Fibroblast of skin of back (primary cell): ENCODE measurements around the gene MTG2. TPM values are rescaled to one million over a fixed set of nuclear protein-coding genes. Genes with fewer than 3 reads are reported as not detected.

Experiments used
- DNase-seq: peaks from one replicate; pipeline ENCODE4 v3.0.0-alpha.2; 2013
- polyA plus RNA-seq, 2 experiments: library from polyadenylated mRNA; unstranded; fragments of 120-200 nt; gene quantifications; one replicate each; pipeline ENCODE4 v1.2.1, GENCODE V29; 2013; ENCODE audit not compliant: insufficient read length in 2 of 2

Gene MTG2, protein sequence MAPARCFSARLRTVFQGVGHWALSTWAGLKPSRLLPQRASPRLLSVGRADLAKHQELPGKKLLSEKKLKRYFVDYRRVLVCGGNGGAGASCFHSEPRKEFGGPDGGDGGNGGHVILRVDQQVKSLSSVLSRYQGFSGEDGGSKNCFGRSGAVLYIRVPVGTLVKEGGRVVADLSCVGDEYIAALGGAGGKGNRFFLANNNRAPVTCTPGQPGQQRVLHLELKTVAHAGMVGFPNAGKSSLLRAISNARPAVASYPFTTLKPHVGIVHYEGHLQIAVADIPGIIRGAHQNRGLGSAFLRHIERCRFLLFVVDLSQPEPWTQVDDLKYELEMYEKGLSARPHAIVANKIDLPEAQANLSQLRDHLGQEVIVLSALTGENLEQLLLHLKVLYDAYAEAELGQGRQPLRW
- polyA plus RNA-seq (2013, experiment 1 of 2; ENCODE audit: insufficient read length), result 24.7 TPM
- 15.6 TPM for polyA plus RNA-seq (2013, experiment 2 of 2; ENCODE audit: insufficient read length)

DNA sequence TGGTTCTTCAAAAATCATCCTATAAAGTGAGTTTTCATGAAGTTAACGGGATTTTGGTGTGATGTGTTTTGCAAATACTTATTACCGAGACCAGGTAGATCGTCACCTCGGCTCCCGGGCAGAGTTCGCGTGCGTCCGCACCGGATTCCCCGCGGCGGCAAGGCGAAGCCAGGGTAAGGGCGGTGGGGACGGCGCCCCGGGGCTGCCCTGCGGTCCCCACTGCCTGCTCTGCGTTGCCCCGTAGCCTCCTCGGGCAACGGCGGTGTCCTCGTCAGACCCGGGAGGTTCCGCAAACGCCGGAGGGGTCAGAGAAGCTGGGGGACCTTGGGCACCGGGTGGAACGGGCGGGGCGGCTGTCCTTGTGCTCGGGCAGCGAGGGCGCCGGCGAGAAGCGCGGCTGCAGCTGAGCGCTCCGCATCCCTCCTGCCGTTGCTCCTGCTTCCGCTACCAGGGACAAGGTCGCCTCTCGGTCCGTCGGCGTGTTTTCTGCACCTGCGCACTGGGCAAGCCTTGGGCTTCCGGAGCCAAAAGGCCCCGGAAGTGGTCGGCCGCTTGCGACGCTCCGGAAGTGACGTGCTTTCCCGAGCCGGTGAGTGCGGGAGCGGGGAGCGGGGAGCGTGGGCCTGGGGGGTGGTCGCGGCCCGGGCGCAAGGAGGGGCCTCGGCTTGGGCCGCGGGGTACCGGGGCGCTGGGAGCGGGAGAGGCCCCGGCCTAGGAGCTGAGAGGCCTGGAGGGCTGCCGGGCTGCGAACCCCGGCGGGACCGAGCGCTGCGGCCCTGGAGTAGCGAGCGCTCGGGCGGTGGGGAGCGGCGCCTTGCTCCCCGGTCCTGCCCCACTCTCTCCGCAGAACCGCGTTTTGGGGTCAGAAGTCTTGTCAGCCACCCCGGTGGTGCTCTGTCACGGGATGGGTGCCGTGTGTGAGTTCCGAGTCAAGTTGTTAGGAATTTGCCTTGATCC, at the start of gene MTG2:
MTG2 (plus strand) TSS at position 560 of the 957 bp plus-strand sequence. CDS start 10,393 bp downstream, outside the sequence.
- peak; percentile 96 for DNase-seq

DNA sequence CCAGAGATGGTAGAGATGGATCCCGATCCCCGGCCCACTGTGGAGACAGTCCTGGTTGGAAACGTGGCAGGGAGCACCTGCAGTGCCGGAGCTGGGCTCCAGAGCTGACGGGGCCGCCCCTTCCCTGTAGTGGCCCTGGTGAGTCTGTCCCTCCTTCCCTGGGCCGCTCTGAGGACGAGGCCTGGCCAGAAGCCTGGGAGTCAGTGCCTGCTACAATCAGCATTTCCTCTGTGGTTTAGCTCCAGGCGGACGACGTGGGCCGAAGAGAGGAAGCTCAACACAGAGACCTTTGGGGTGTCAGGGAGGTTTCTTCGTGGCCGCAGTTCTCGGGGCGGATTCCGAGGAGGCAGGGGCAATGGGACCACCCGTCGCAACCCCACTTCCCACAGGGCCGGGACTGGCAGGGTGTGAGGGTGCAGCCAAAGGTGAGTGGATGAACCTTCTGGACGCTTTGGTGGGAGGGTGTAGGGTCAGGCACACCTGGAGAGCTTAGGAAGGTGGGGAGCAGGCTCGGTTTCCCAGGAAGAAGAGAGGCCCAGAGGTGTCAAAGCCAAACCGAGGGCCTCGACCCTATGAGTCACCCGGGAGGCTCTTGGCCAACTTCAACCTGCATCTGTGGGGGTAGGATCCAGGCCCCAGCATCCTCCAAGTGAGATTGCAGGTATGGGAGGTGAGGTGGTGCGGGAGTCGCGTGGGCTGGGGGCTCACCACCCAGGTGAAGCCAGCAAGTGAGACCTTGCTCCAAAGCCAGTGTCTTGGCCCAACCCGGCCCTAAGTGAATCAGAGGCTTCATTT, 49.6 kb upstream of the MTG2 start:
- DNase-seq, result no peak

DNA sequence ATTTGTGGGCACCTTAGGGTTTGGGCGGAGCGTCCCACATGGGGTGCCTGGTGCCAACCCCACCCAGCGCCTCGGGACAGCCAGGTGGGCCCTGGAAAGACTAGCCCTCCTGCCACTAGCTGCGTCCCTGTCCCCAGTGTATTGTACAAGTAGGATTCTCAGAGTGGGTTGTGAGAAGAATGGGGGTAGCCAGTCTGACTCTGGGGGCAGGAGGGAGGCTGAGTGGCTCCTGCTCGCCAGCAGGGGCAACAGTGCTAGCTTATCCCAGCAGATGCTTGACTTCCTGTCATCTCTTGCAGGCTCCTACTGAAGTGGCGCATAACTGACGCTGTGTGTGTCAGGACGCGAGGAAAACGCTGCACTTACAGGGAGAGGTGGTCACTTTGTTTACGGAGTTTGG, 49.0 kb upstream of the MTG2 start:
- DNase-seq, result no peak

DNA sequence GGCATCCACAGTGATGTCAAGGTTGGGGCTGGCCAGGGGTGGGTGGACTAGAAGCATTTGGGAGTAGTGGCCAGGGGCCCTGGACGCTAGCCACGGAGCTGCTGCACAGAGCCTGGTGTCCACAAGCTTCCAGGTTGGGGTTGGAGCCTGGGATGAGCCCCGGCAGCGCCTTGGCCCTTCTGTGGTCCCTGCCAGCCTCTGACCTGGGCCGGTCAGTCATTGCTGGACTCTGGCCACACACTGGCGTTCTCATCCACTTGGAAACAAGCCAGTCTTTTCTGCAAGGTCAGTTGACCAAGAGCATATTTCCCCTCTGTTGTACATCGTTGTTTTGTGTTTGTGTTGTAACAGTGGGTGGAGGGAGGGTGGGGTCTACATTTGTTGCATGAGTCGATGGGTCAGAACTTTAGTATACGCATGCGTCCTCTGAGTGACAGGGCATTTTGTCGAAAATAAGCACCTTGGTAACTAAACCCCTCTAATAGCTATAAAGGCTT, 48.0 kb upstream of the MTG2 start:
- DNase-seq, result no peak

DNA sequence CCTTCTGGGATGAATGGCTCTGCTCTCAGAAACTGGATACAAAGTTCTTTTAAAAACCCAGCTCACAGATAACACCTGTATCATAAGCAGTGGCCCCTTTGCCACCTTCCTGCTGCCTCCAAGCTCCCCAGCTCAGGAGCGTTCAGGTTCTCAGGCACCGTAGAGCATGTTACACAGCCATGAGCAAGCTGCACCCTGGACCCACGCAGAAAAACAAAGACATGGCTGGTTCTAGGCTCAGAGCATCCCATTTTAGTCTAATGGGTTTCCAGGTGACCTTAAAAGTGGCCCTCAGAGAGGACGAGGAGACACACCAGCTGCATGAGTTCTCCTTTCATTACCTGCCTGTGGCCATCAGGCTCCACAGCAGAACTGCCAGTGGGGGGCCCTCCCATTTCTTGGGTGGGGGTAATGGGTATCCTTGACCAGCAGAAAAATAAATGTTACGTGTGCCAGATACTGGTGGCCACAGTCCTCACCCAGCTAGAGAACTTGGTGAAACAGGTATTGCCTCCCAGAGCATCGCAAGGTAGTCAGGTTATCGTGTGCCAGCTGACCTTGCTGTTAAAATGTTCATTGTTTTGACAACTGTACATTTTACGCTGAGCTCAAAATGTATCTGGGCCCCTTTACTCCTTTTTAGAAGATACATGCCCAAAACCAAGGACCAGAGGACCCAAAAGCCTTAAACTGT, 47.1 kb upstream of the MTG2 start:
- DNase-seq, result no peak

DNA sequence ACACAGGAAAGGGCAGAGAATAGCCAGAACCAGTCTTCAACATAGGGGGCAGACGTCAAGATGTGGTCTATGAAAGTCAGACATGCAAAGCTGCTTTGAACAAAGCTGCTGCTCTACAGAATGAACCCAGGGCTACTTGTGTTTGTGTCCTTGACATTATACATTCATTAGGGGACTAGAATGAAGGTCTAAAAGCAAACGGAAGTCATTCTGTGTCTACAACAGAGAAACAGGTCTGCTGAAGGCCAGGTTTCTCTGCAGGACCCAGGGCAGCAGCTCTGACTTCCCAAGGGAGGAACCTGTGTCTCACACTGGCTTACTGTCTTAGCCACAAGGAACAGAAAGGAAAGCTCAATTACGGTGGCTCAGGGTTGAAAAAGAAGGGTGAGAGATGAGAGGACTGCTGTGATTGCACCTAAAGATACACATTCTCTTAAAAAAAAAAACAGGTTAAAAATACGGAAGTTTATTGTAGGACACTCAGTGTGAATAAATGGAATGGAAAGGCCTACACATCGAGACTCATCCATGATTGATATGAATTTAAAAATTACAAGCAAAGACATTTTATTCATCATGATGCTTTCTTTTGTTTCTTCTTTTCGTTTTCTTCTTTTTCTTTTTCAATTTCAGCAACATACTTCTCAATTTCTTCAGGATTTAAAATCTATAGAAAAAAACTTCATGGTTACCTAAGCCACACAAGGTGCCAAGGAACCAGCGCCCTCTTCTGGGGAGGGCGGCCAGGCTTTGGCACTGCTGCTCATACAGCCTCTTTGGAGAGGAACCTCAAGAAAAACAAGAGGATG, 46.3 kb upstream of the MTG2 start:
- peak; percentile 57 for DNase-seq

DNA sequence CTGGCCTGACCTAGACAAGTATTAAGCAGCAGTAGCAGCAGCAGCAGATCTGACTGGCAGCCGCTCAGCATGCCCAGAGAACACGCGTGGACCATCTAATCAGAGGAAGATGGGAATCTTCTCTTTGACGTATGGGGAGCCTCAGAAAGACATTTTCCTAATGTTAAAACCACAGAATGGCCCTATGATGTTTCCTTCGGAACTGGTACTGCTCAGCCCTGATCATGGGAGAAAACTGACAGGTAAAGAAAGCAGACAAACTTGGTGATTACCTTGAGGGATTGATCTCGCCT, 45.8 kb upstream of the MTG2 start:
- DNase-seq, result no peak

DNA sequence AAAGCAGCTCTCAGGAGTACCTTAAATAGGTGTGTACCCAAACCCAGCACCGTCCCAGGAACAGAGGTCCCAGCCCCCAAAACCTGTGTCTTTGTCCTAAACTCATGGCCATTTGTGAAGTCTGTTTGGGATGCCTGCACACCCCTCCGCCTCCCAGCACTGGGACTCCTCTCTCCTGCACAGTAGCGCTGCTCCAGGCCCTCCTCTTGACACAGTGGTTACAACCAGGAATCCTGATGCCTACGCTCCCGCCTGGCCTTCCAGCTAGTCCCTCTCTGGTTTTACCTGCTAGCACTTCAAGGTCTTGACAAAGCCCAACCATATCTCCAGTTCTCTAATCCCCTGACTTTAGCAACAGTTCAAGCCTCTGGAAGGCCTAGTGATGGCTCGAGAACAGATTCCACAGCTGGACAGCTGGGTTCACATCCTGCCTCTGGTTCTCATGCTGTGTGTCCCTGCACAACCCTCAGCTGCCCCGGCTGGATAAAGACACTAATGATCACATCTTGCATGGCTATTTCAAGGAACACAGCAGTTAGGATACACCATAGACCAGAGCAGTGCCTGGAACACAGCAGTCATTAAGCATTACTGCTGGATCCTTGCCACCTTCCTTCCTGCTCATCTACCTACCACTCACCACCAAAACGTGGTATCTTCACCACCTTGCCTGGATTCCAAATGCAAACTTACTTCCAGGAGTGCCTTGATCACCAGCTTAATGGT, 45.2 kb upstream of the MTG2 start:
- DNase-seq, result no peak

DNA sequence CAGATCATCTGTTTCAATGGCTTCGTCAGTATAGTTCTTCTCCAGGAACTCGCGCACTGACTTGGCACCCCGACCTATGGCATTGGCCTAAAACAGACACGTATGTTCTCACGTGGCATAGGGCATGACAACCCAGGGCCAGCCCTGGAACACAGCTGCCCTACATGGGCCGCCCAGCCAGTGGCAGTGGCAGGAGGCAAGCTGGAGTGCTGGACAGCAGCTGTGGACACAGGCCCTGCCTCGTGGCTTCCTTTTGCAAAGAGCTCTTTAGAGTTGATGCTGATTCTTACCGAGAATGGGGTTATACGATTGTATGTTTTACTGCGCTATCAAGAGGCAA, 44.7 kb upstream of the MTG2 start:
- DNase-seq, result no peak

DNA sequence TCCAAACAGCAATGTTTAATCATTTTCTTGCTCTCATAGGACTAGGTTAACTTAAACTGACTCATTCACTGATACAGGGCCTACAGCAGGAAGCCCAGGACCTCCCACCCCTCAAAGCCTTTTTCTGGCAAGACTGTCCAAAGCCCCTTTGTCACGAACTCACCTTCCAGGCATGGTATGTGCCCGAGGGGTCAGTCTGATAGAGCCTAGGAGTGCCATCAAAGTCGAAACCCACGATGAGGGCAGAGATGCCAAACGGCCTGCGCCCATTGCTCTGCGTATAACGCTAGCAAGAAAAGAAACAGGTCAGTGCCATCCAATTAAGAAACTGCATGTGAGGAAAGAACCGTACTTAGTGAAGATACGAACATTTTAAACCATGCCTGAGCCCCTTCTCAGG, 43.9 kb upstream of the MTG2 start:
- no peak for DNase-seq

DNA sequence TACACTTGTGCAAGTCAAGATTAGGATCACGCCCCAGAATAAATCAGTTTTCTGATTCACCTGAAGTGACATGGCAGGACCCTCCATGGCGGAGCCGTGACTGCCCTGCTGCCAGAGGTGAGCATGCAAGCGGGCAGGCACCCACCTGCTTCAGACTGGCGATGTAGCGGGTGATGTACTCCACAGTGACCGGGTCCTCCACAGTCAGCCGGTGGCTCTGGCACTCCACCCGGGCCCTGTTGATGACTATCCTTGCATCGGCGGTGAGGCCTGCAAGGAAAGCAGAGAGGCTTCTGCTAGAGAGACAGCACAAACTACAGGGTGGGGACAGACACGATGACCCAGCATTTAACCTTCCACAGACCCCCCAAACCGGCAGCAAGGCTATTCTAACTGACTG, 43.2 kb upstream of the MTG2 start:
- DNase-seq, result no peak

DNA sequence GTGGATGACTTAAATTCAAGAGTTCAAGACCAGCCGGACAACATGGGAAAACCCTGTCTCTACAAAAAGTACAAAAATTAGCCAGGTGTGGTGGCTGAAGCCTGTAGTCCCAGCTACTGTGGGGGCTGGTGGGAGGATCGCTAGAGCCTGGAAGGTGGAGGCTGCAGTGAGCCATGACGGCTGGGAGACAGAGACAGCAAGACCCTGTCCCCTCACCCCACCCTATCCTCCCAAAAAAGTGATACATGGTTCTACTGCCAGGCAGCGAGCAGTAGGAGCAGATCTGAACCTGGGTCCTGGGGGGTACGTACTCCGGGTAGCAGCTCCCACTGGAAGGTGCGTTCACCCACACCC, 41.8 kb upstream of the MTG2 start:
- no peak for DNase-seq

DNA sequence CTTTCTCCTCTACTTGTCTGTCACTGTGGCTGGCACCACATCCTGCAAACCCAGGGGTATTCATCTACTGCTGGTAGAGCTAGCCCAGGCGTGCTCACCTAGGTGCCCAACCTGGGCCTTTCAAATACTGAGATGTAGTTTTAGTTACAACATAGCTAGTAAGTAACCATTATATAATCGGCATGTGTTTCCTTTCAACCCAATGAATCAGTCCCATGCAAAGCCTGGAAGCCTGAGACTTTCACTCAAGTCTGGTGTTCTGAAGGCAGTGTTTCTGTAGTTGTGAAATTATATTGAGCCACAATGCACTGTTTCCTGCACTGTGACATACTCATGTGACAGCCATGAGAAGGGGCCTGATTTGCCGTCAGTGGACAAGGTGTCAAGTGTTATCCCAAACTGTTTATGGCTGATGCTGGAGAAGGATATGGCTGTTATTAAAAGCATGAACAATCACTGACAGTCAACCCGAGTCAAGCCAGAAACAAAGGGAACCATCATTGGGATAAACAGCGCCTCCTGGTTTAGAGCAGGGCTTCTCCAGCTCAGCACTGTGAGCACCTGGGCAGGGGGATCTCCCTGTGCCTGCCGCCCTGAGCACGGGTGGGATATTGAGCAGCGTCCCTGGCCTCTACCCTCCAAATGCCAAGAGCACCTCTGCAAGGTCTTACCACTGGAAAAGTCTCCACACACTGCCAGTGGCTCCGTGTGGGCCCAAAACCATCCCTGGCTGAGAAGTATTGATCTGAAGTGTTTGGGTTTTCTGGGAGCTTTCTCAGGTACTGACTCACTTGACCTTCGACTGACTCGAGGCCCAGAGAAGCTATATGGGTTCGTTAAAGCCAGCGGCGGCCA, 41.2 kb upstream of the MTG2 start:
- peak; percentile 33 for DNase-seq

DNA sequence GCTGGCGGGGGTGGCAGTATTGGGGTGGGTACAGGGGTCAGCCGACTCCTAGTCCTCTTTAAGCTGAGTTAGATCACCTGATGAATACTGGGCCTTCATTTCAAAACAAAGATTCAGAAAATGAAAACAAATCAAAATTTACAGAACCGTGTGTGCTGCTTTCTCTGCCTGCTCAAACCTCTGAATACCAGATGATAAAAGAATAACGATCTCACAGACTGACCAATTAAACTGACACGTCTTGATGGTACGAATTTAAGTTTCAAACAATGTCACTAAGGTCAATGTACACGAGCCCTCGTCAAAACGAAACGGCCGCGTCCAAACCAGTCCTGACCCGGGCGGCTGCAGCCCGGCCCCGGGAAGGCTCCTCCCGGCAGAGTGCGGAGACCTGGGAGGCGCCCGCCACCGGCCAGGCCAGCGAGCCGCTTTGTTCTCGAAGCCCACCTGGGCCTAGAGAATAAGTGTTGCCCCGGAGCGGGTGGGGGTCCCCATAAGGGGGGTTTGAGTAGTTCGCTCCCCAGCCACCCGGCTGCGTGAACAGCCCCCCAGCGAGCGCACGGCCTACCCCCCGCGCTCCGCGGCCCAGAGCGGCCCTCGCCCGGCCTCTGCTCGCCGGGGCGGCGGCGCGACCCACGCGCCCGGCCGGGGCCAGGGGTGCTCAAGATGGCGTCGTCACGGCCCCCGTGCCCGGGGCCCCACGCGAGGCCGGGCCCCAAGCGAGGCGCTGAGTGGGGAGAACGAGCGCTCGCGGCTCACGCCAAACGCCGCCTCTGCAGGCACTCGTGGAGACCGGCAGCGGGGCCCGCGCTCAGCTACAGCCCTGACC, 40.4 kb upstream of the MTG2 start:
- DNase-seq, result no peak

DNA sequence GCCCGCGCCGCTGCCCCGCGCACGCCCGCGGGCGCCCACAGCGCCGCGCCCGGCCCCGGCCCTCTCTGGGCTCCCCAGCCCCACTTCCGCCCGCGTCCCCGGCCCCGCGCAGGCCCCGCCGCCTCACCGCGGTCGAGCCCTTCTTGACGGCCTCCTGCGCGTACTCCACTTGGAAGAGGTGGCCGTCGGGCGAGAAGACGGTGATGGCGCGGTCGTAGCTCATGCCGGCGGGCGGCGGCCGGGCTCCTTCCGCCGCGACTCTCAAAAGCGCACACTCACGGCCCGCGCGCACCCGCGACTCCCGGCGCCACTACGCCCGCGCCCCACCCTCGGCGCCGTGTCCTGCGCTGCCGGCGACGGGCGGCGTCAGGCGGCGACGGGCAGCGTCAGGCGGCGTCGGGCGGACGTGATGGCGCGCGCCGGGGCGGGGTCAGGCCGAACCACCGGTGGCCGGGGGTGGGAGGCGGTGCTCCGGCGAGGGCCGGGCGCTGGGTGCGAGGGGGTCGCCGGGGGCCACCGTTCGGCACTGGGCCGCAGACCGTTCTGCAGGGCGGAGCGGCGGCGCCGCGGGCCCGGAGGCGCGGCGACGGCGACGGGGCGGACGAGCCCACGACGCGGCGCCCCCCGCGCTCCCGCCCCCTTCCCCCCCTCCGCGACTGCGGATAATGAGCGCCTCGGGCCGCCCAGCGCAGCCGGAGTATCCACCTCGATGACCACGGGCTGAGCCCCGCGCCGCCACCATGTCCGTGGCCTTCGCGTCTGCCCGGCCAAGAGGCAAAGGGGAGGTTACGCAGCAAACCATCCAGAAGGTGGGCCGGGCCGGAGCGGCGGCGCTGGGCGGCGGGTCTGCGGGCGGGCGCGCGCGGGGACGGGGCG, 39.5 kb upstream of the MTG2 start, which contains the start of the genes PSMA7 and SS18L1:
PSMA7 (minus strand) TSS at position 314 of the 876 bp plus-strand sequence; CDS start at position 223, 91 bp downstream.
SS18L1 (plus strand) TSS at position 689 of the 876 bp plus-strand sequence; CDS start at position 741, 52 bp downstream.
- DNase-seq, result peak; percentile 91

DNA sequence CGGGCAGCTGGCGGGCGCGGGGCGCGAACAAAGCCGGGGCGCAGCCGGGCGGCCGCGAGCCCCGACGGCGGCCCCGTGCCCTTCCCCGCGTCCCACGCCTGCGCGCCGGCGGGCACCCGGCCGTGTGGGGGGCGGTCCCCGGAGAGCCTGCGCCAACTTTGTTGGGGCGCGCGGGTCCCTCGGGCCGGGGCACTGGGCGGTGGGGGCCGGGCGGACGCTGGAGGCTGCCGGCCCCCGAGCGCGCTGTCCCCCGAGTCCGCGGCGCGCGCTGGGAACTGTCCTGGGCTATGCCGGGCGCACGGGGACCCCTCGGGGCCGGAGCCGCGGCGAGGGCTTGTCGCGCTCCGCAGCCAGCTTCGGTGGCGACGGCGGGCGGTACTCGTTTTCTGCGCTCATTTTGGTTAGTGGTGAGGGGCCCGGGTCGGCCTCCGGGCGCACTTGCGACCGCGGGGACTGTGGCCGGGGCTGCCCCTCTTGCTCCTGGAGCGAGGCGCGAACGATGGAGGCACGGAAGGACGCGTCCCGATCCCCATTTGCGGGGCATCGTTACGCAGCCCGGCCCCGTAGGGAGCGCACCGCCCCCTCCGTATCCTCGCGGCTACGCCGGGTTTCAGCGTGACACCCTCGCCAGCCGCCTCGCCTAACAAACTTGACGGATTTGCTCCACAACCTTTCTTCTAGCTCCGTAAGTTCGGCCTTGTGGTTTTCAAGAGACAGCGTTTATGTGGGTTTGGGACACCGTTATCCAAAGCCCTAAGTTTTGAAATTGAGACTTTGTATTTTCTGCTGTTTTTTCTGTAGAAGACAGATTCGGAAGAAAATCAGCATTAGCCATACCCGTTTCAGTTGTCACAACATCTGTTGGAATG, 38.6 kb upstream of the MTG2 start:
- DNase-seq, result peak; percentile 68
